ENCODE measurements around the gene DTNA. TPM values are rescaled to one million over a fixed set of nuclear protein-coding genes. Genes with fewer than 3 reads are reported as not detected.

The DTNA gene
- total RNA-seq, 5 donors from 2014 or later (not counting 1 experiment from before 2014, with no cell fraction given): 0.18 TPM; not detected in 4

GRCh38 chr18:34783501-34783900 is 73.4 kb downstream of the DTNA start:
- CTCF ChIA-PET: interaction anchor here in 1 of 2 donors (0.8 kb wide), 1 partner anchor 122 kb away, joined by 4 read pairs; no protein-coding TSS in a partner anchor
- DNase-seq (no peak), ATAC-seq (replicated peaks in 1 of 4) (no peak)
- peaks cover 5 to 7% of the 10 kb centered on the region in 2 donors for H3K27me3 Mint-ChIP-seq
- H3K27ac ChIP-seq (ENCODE audit: low read length): no peak overlapping the region
- POLR2A ChIA-PET: no interaction called here
- peaks cover 4 to 7% (median 4%) of the 10 kb centered on the region in 3 donors for H3K4me1 Mint-ChIP-seq
- H3K4me1 ChIP-seq (ENCODE audit: control insufficient read depth in 1 of 2, extremely low read depth in 1 of 2, insufficient read depth in 2 of 2, low read length in 2 of 2): no peaks in the 10 kb centered on the region
- no peaks in the 10 kb centered on the region for H3K36me3 Mint-ChIP-seq
- no peak overlapping the region for H3K4me3 ChIP-seq (ENCODE audit: control insufficient read depth in 1 of 2, extremely low read depth in 1 of 2, low read length in 1 of 2)
- H3K27me3 ChIP-seq (replicated peaks in 1 of 2; ENCODE audit: control insufficient read depth in 2 of 2, extremely low read depth in 1 of 2, insufficient read depth in 2 of 2, low read length in 1 of 2): no peaks in the 10 kb centered on the region
- H3K27ac Mint-ChIP-seq: no peak overlapping the region
- no peaks in the 10 kb centered on the region for H3K9me3 Mint-ChIP-seq
- no peaks in the 10 kb centered on the region for H3K9me3 ChIP-seq
- no CpG with 5 or more reads among the region's 3 CpGs for WGBS (ENCODE audit: insufficient coverage)
- no peak overlapping the region for H3K4me3 Mint-ChIP-seq
- no peaks in the 10 kb centered on the region for H3K36me3 ChIP-seq (ENCODE audit: control insufficient read depth in 2 of 2, extremely low read depth in 1 of 2, insufficient read depth in 1 of 2, low read length in 1 of 2)

DNA sequence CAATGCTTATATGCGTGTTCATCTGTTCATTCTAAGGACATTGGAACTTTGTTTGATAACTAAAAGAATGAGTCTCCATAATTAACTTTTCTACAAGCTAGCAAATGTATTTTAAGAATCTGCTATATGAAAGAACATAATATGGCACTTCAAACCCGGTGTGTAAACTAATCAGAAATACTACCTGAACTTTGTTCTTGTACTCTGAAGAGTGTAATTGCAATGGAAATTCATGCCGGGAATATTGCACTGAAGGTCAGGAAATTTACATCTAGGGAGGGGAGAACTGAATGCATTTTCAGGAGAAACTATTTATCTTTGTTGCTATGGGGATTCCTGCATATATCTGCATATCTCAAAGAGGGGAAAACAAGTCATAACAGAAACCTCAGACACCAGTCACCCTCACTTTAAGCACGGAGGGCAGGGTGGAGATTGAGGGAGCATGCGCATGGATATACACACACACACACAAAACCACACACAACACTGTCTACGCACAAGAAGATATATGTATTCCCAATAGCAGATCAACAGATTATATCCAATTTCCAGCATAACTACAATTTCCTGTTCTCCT is 76.2 kb downstream of the DTNA start:
- Histone ChIP-seq H3K4me3 (ENCODE audit: control insufficient read depth in 1 of 2, extremely low read depth in 1 of 2, low read length in 1 of 2) (no peak overlapping the region), H3K36me3 (ENCODE audit: control insufficient read depth in 2 of 2, extremely low read depth in 1 of 2, insufficient read depth in 1 of 2, low read length in 1 of 2) (no peaks in the 10 kb centered on the region), H3K4me1 (ENCODE audit: control insufficient read depth in 1 of 2, extremely low read depth in 1 of 2, insufficient read depth in 2 of 2, low read length in 2 of 2) (no peaks in the 10 kb centered on the region), H3K27me3 (replicated peaks in 1 of 2; ENCODE audit: control insufficient read depth in 2 of 2, extremely low read depth in 1 of 2, insufficient read depth in 2 of 2, low read length in 1 of 2) (no peaks in the 10 kb centered on the region), H3K27ac (ENCODE audit: low read length) (no peak overlapping the region), H3K9me3 (no peaks in the 10 kb centered on the region)
- POLR2A ChIA-PET: no interaction called here
- no CpG with 5 or more reads among the region's 6 CpGs for WGBS (ENCODE audit: insufficient coverage)
- H3K27me3 Mint-ChIP-seq: peaks cover 11 to 19% of the 10 kb centered on the region in 2 donors
- CTCF ChIA-PET: interaction anchor here in 1 of 2 donors (1.4 kb wide), 1 partner anchor 23 kb away, joined by 5 read pairs; no protein-coding TSS in a partner anchor
- no peak for ATAC-seq (replicated peaks in 1 of 4)
- no peak overlapping the region for H3K27ac Mint-ChIP-seq
- no peaks in the 10 kb centered on the region for H3K9me3 Mint-ChIP-seq
- no peak overlapping the region for H3K4me3 Mint-ChIP-seq
- peaks cover 4 to 7% (median 4%) of the 10 kb centered on the region in 3 donors for H3K4me1 Mint-ChIP-seq
- H3K36me3 Mint-ChIP-seq: no peaks in the 10 kb centered on the region
- no peak for DNase-seq

- Mint-ChIP-seq H3K4me1 (peaks cover 4 to 6% (median 4%) of the 10 kb centered on the region in 3 donors), H3K4me3 (no peak overlapping the region), H3K27ac (no peak overlapping the region), H3K36me3 (no peaks in the 10 kb centered on the region), H3K27me3 (peaks cover 11 to 19% of the 10 kb centered on the region in 2 donors), H3K9me3 (no peaks in the 10 kb centered on the region)
- Histone ChIP-seq H3K4me3 (ENCODE audit: control insufficient read depth in 1 of 2, extremely low read depth in 1 of 2, low read length in 1 of 2) (no peak overlapping the region), H3K36me3 (ENCODE audit: control insufficient read depth in 2 of 2, extremely low read depth in 1 of 2, insufficient read depth in 1 of 2, low read length in 1 of 2) (no peaks in the 10 kb centered on the region), H3K27me3 (replicated peaks in 1 of 2; ENCODE audit: control insufficient read depth in 2 of 2, extremely low read depth in 1 of 2, insufficient read depth in 2 of 2, low read length in 1 of 2) (no peaks in the 10 kb centered on the region), H3K9me3 (no peaks in the 10 kb centered on the region), H3K4me1 (ENCODE audit: control insufficient read depth in 1 of 2, extremely low read depth in 1 of 2, insufficient read depth in 2 of 2, low read length in 2 of 2) (no peaks in the 10 kb centered on the region), H3K27ac (ENCODE audit: low read length) (no peak overlapping the region)
- CTCF ChIA-PET: interaction anchor here (0.6 to 1.6 kb wide), 11 partner anchors 9 to 1558 kb away, joined by 3 to 17 read pairs (median 3); no protein-coding TSS in a partner anchor
- DNase-seq (peak in 14 of 35 experiments; percentile 1 to 68 (median 6)), ATAC-seq (replicated peaks in 1 of 4) (peak; percentile 44 to 55 (median 54))
- 0% methylated on average over 2 of the region's 7 CpGs for whole genome bisulfite sequencing (ENCODE audit: insufficient coverage)
- POLR2A ChIA-PET: no interaction called here
These were observed 77.9 kb downstream of the DTNA start for GRCh38 chr18:34787931-34788532.

DNA sequence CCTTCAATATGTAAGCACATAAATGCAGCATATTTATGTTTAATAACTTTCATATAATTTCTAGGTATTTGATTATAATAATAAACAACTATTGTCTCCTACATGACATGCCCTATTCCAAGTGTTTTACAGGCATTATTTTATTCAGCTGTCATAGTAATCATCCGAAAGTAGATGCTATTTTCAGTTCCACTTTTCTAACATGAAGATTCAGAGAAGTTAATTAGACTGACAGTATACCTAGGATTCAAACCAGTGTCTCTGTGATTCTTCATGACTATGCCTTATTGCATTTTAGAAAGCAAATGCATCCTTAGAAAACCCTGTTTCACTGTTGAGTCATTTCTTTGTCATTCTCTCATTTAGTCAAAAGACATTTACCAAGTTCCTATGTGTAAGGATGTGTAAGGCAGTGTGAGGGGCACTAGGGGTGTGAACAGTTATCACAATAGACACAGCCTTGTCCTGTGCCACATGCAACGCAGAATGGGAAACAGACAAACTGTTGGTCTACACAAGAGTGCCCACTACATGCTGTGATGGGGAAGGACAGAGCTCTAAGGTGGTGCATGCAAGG is 79.8 kb downstream of the DTNA start:
- ChIA-PET POLR2A (no interaction called here), CTCF (interaction anchor here (0.5 to 0.7 kb wide), 2 partner anchors 171 to 630 kb away, joined by 3 to 6 read pairs; no protein-coding TSS in a partner anchor)
- peaks cover 11 to 25% of the 10 kb centered on the region in 2 donors for H3K27me3 Mint-ChIP-seq
- H3K27ac Mint-ChIP-seq: no peak overlapping the region
- Histone ChIP-seq H3K9me3 (no peaks in the 10 kb centered on the region), H3K27me3 (replicated peaks in 1 of 2; ENCODE audit: control insufficient read depth in 2 of 2, extremely low read depth in 1 of 2, insufficient read depth in 2 of 2, low read length in 1 of 2) (no peaks in the 10 kb centered on the region), H3K4me1 (ENCODE audit: control insufficient read depth in 1 of 2, extremely low read depth in 1 of 2, insufficient read depth in 2 of 2, low read length in 2 of 2) (no peaks in the 10 kb centered on the region), H3K27ac (ENCODE audit: low read length) (no peak overlapping the region), H3K36me3 (ENCODE audit: control insufficient read depth in 2 of 2, extremely low read depth in 1 of 2, insufficient read depth in 1 of 2, low read length in 1 of 2) (no peaks in the 10 kb centered on the region), H3K4me3 (ENCODE audit: control insufficient read depth in 1 of 2, extremely low read depth in 1 of 2, low read length in 1 of 2) (no peak overlapping the region)
- no peaks in the 10 kb centered on the region for H3K4me1 Mint-ChIP-seq
- no peaks in the 10 kb centered on the region for H3K36me3 Mint-ChIP-seq
- no peak for DNase-seq
- no peaks in the 10 kb centered on the region for H3K9me3 Mint-ChIP-seq
- H3K4me3 Mint-ChIP-seq: no peak overlapping the region
- WGBS (ENCODE audit: insufficient coverage): 67% methylated on average over 1 of the region's 2 CpGs
- no peak for ATAC-seq (replicated peaks in 1 of 4)

DNA sequence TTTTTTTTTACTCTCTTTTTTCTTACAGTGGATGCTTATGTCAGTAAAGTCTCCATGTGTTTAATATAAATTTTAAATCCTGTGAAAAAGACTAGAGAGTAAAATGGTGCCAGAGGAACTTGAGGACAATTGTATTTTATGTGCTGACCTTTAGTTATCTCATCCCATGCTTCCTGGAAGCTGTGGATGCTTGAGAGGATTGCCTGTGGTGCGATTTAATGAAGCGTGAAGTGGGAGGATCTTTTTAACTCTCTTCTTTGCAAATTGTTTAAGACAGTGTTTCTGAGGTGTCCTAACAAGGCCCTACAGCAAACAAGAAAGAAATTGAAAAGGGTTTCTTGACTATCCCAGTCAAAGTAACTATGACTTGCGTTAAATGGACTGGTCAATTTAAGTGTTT is 84.2 kb downstream of the DTNA start:
- Mint-ChIP-seq H3K4me1 (no peaks in the 10 kb centered on the region), H3K9me3 (no peaks in the 10 kb centered on the region), H3K36me3 (no peaks in the 10 kb centered on the region), H3K27me3 (peaks cover 14 to 18% of the 10 kb centered on the region in 2 donors), H3K27ac (no peak overlapping the region), H3K4me3 (no peak overlapping the region)
- Histone ChIP-seq H3K27me3 (replicated peaks in 1 of 2; ENCODE audit: control insufficient read depth in 2 of 2, extremely low read depth in 1 of 2, insufficient read depth in 2 of 2, low read length in 1 of 2) (no peaks in the 10 kb centered on the region), H3K4me1 (ENCODE audit: control insufficient read depth in 1 of 2, extremely low read depth in 1 of 2, insufficient read depth in 2 of 2, low read length in 2 of 2) (no peaks in the 10 kb centered on the region), H3K27ac (ENCODE audit: low read length) (no peak overlapping the region), H3K4me3 (ENCODE audit: control insufficient read depth in 1 of 2, extremely low read depth in 1 of 2, low read length in 1 of 2) (no peak overlapping the region), H3K9me3 (no peaks in the 10 kb centered on the region), H3K36me3 (ENCODE audit: control insufficient read depth in 2 of 2, extremely low read depth in 1 of 2, insufficient read depth in 1 of 2, low read length in 1 of 2) (no peaks in the 10 kb centered on the region)
- ChIA-PET POLR2A (no interaction called here), CTCF (no interaction called here)
- no peak for DNase-seq
- no CpG with 5 or more reads among the region's 3 CpGs for WGBS (ENCODE audit: insufficient coverage)
- ATAC-seq (replicated peaks in 1 of 4): no peak

DNA sequence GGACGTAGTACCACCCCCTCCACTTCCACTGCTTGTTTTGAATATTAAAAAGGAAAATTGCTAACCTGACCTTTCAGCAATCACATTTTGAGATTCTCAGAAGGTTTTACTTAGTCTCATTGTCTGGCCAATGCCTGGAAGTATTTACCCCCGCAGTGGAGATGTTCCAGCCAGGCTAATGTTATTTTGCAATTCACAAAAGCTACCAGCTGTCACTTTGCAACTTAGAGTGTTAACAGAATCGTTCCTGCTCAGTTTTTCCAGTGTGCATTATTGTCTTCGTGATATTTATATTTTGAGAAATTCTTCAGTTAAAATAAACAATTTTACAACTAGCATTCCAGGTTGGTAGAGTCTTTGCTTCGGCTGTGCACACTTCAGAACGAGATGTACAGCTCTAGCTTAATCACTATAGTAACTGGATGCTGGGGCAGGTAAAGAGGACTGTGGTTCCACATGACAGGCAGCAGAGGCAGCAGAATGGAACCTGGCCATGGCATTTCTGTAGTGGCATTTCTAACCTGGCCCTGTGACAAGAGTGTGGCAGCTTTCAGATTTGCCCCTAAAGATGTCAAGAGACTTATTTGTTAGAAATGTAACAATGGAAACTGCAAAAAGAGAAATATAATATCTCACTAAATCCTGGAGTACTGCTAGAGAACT is 85.1 kb downstream of the DTNA start:
- no peaks in the 10 kb centered on the region for H3K4me1 Mint-ChIP-seq
- POLR2A ChIA-PET: no interaction called here

More for the DNA sequence above, 85.1 kb downstream of the DTNA start:
- Mint-ChIP-seq H3K36me3 (no peaks in the 10 kb centered on the region), H3K27ac (no peak overlapping the region), H3K9me3 (no peaks in the 10 kb centered on the region), H3K27me3 (peaks cover 14 to 17% of the 10 kb centered on the region in 2 donors), H3K4me3 (no peak overlapping the region)
- Histone ChIP-seq H3K27ac (ENCODE audit: low read length) (no peak overlapping the region), H3K4me3 (ENCODE audit: control insufficient read depth in 1 of 2, extremely low read depth in 1 of 2, low read length in 1 of 2) (no peak overlapping the region), H3K27me3 (replicated peaks in 1 of 2; ENCODE audit: control insufficient read depth in 2 of 2, extremely low read depth in 1 of 2, insufficient read depth in 2 of 2, low read length in 1 of 2) (no peaks in the 10 kb centered on the region), H3K36me3 (ENCODE audit: control insufficient read depth in 2 of 2, extremely low read depth in 1 of 2, insufficient read depth in 1 of 2, low read length in 1 of 2) (no peaks in the 10 kb centered on the region), H3K9me3 (no peaks in the 10 kb centered on the region), H3K4me1 (ENCODE audit: control insufficient read depth in 1 of 2, extremely low read depth in 1 of 2, insufficient read depth in 2 of 2, low read length in 2 of 2) (no peaks in the 10 kb centered on the region)
- DNase-seq: no peak
- ATAC-seq (replicated peaks in 1 of 4): no peak
- CTCF ChIA-PET: no interaction called here
- WGBS (ENCODE audit: insufficient coverage): 100% methylated on average over 1 of the region's 6 CpGs

All from T-cell (primary cell).